ENCODE results near the gene CNGA3. TPM values are rescaled to one million over a fixed set of nuclear protein-coding genes. Genes with fewer than 3 reads are reported as not detected.

The CNGA3 gene
- total RNA-seq, 1 donor from 2014 or later, result 3.7 TPM

- H3K27me3 Mint-ChIP-seq, result peaks cover 7% of the 10 kb centered on the region
- no peak overlapping the region for H3K27ac Mint-ChIP-seq
- no peak for DNase-seq (ENCODE audit: extremely low spot score, unreplicated experiment)
- TF ChIP-seq, protein P1, sequence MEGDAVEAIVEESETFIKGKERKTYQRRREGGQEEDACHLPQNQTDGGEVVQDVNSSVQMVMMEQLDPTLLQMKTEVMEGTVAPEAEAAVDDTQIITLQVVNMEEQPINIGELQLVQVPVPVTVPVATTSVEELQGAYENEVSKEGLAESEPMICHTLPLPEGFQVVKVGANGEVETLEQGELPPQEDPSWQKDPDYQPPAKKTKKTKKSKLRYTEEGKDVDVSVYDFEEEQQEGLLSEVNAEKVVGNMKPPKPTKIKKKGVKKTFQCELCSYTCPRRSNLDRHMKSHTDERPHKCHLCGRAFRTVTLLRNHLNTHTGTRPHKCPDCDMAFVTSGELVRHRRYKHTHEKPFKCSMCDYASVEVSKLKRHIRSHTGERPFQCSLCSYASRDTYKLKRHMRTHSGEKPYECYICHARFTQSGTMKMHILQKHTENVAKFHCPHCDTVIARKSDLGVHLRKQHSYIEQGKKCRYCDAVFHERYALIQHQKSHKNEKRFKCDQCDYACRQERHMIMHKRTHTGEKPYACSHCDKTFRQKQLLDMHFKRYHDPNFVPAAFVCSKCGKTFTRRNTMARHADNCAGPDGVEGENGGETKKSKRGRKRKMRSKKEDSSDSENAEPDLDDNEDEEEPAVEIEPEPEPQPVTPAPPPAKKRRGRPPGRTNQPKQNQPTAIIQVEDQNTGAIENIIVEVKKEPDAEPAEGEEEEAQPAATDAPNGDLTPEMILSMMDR (conservative IDR thresholded peaks at IDR 0.05), result no peak
- no peaks in the 10 kb centered on the region for H3K36me3 Mint-ChIP-seq
- no peaks in the 10 kb centered on the region for H3K9me3 Mint-ChIP-seq
- H3K4me1 Mint-ChIP-seq (ENCODE audit: unreplicated experiment), result peaks cover 21% of the 10 kb centered on the region
- H3K4me3 Mint-ChIP-seq, result no peak overlapping the region
These were observed 13.3 kb upstream of the CNGA3 start for GRCh38 chr2:98332989-98333388.

DNA sequence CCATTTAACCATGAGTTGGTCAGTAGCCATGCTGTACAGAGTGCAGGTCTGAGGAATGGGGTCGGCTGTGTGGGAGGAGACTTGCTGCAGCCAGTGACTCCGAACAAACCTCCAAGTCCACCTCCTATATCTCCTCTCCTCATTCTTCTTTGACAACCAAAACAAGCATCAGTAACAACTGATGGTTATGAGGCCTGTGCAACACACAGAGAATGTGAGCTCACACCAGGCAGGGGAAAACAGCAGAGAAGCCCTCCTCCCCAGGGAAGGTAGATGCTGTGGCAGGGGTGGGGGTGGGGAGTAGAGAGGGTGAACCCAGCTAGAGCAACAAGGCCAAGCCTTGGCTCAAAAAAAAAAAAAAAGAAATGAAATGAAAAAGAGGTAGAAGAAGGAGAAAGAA is 12.3 kb upstream of the CNGA3 start:
- H3K27ac Mint-ChIP-seq, result no peak overlapping the region
- DNase-seq (ENCODE audit: extremely low spot score, unreplicated experiment), result no peak
- H3K36me3 Mint-ChIP-seq, result no peaks in the 10 kb centered on the region
- TF ChIP-seq, protein P1 (conservative IDR thresholded peaks at IDR 0.05), result no peak
- peaks cover 7% of the 10 kb centered on the region for H3K27me3 Mint-ChIP-seq
- H3K9me3 Mint-ChIP-seq, result no peaks in the 10 kb centered on the region
- peaks cover 21% of the 10 kb centered on the region for H3K4me1 Mint-ChIP-seq (ENCODE audit: unreplicated experiment)
- H3K4me3 Mint-ChIP-seq, result peak overlapping the region; percentile 9

- no peak for DNase-seq (ENCODE audit: extremely low spot score, unreplicated experiment)
- Mint-ChIP-seq H3K4me1 (ENCODE audit: unreplicated experiment) (peaks cover 21% of the 10 kb centered on the region), H3K9me3 (no peaks in the 10 kb centered on the region), H3K27me3 (peaks cover 13% of the 10 kb centered on the region), H3K27ac (no peak overlapping the region), H3K36me3 (no peaks in the 10 kb centered on the region), H3K4me3 (no peak overlapping the region)
- TF ChIP-seq, protein P1 (conservative IDR thresholded peaks at IDR 0.05), result no peak
These were observed 11.7 kb upstream of the CNGA3 start for GRCh38 chr2:98334439-98335078.

DNA sequence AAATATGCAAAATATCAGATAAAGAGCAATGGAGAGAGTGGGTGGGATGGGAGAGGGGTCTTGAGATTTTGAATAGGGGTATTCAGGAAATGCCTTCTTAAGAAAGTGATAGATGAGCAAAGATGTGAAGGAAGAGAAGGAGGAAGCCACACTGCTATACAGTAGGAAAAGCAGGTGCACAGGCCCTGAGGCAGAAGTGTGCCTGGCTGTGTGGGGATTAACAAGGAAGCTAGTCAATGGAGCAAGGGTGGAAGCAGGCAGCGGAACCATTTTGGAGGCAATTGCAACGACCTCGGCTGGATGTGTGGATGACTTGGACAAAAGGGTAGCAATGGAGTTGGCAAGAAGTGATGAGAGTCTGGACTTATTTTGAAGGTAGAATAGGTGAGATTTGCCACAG is 11.0 kb upstream of the CNGA3 start:
- H3K36me3 Mint-ChIP-seq, result no peaks in the 10 kb centered on the region
- no peak overlapping the region for H3K27ac Mint-ChIP-seq
- TF ChIP-seq, protein P1 (conservative IDR thresholded peaks at IDR 0.05), result no peak
- DNase-seq (ENCODE audit: extremely low spot score, unreplicated experiment), result no peak
- H3K9me3 Mint-ChIP-seq, result no peaks in the 10 kb centered on the region
- peaks cover 21% of the 10 kb centered on the region for H3K4me1 Mint-ChIP-seq (ENCODE audit: unreplicated experiment)
- no peak overlapping the region for H3K4me3 Mint-ChIP-seq
- H3K27me3 Mint-ChIP-seq, result peaks cover 14% of the 10 kb centered on the region

DNA sequence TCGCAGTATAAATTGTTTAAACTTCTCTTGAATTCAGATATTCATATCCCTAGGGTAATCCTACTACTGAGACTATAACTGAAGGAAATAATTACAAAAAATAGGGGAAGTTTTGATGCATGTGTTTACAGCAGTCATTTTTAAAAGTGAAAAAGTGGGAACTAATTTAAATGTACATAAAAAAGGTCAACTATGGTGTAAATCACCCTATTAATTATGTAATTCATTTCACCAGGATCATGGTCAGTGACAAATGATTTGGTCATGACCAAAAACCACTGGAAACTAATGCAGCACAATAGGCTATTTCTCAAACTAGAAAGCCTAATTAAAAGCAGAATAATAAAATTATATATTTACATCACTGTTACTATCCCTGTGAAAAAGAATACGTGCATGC is 5.0 kb upstream of the CNGA3 start:
- peaks cover 49% of the 10 kb centered on the region for H3K27me3 Mint-ChIP-seq
- no peaks in the 10 kb centered on the region for H3K9me3 Mint-ChIP-seq
- H3K4me3 Mint-ChIP-seq, result no peak overlapping the region
- no peak for DNase-seq (ENCODE audit: extremely low spot score, unreplicated experiment)
- H3K4me1 Mint-ChIP-seq (ENCODE audit: unreplicated experiment), result peaks cover 5% of the 10 kb centered on the region
- no peaks in the 10 kb centered on the region for H3K36me3 Mint-ChIP-seq
- TF ChIP-seq, protein P1 (conservative IDR thresholded peaks at IDR 0.05), result no peak
- H3K27ac Mint-ChIP-seq, result no peak overlapping the region
